Kidney capillary endothelial cell (primary cell): ENCODE results near the gene SP3.

Experiments used
- DNase-seq: peaks from one replicate; pipeline ENCODE4 v3.0.0-alpha.2; 2018; ENCODE audit warnings: low spot score

Gene SP3

GRCh38 chr2:173965372-173966025 lies at the start of gene SP3:
TSS of gene SP3 (minus strand) at chr2:173965373. CDS start at chr2:173965171, 202 bp downstream.
- peak; percentile 96 for DNase-seq

GRCh38 chr2:174014699-174015070 lies 49.5 kb upstream of the SP3 start:
- no peak for DNase-seq

- DNase-seq = no peak
Measured at GRCh38 chr2:174014011-174014698, 49.0 kb upstream of the SP3 start.

DNA sequence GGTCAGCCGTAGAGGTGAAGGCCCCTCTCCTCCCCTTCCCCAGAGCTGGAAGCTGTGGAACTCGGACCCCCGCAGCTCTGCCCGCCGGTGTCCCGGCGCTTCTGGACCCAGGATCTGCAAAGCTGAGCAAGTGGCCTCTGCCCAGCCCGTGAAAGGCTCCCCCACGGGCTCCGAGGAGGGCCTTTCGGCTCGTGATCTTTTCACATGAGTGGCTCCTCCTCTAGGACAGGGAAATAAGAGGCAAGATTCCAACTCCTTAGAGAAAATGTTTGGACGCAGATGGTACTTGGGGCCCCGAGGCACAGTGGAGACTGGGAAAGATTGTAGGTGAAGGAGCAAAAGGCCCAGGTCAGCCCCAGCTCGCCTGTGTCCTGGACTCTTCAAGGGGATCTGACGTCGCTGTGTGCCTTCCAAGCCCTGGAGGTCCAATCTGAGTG lies 48.2 kb upstream of the SP3 start:
- DNase-seq = no peak

- DNase-seq = no peak
Measured at GRCh38 chr2:174012347-174013314, 47.5 kb upstream of the SP3 start.

DNA sequence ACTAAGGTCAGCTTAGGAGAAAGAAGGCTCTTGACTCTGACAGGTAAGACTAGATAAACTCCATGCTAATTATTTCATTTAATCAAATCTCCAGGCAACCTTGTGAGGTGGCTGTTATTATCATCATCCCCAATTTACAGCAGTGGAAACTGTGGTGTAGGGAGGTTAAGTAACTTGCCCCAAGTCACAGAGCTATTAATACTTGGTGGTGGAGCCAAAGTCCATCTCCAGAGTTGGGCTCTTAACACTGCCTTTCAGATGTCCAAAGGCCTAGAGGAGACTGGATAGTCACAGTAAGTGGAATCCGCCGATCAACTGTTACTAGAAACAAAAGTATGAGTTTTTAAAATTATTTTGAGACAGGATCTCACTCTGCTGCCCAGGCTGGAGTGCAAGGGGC lies 46.6 kb upstream of the SP3 start:
- no peak for DNase-seq

DNA sequence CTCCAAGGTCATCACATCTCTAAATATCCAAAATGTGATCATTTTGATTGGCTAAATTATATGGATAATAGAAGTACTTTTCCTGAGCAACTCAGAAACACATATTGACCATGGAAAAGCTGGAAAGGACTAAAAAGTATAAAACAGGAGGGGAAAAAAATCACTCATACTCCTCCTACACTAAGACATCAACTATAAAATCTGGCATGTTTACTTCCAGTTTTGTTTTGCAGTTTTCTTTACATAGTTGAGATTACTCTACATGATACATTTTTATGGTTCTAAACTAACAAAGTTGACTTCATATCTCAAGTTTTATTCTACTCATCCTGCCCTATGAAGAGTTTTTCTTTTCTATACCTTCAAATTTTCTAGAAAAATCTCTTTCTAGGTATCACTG lies 46.0 kb upstream of the SP3 start:
- DNase-seq = no peak

GRCh38 chr2:174009488-174010223 lies 44.5 kb upstream of the SP3 start:
- no peak for DNase-seq

DNA sequence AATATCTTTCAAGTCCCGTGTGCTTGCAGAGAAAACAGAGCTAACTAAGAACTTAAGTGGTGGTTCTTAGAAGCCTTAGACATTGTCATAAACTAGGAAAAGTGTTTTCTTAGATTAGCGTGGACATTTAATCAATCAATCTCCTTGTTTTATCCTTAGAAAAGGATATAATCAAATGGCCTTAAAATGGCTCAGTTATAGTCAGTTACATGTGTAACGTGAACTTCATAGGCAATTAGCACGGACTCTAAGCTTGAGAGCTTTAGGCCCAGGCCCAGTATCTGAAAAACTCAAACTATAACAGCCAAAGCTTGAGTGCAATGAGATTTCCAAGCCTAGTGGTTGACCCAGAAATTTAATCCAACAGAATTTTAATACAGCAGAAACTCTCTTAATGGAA lies 43.5 kb upstream of the SP3 start:
- no peak for DNase-seq

GRCh38 chr2:174007010-174007409 lies 41.8 kb upstream of the SP3 start:
- no peak for DNase-seq

- DNase-seq = no peak
Measured at GRCh38 chr2:174005801-174006419, 40.7 kb upstream of the SP3 start.

- no peak for DNase-seq
Measured at GRCh38 chr2:174004905-174005605, 39.9 kb upstream of the SP3 start.

DNA sequence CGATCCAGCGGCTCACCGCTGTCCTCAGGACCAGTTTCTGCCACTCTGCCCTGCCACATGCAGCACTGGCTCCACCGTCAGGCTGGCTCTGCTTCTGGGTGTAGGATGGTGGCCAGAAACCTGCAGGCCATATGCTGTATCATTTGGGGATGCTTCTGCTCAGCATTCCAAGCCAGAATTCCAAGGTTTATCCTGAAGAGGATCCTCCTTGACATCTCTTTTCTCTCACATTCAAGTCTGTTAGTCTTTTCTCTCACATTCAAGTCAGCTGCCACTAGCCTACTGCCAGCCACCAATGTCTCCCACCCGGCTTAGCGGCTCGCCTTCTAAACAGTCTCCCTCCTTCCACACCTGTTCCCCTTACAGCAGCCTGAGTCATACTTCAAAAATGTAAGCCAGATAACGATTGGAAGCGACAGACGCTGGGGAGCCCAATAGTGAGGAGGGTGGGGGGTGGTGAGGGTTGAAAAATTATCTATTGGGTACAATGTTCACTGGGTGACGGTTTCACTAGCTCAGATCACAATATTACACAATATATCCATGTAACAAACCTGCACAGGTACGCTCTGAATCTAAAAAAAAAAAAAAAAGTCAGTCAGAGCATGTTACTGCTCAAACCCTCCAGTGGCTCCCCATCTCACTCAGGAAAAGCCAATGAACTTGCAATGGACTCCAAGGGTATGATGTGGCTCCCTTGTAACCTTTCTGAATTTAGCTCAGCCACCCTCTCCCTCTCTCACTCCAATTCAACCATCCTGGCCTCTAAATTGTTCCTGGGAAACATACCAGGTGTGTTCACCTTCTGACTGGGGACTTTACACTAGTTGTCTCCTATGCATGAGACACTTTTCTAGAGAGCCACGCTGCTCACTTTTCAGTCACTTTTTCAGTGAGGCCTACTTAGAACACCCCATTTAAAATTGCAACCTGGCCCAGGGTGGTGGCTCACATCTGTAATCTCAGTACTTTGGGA lies 38.8 kb upstream of the SP3 start:
- DNase-seq = no peak

- DNase-seq = no peak
Measured at GRCh38 chr2:174002679-174003078, 37.5 kb upstream of the SP3 start.

GRCh38 chr2:174001107-174001506 lies 35.9 kb upstream of the SP3 start:
- DNase-seq = no peak

- no peak for DNase-seq
Measured at GRCh38 chr2:173999724-174000123, 34.6 kb upstream of the SP3 start.

GRCh38 chr2:173999272-173999671 lies 34.1 kb upstream of the SP3 start:
- DNase-seq = no peak

DNA sequence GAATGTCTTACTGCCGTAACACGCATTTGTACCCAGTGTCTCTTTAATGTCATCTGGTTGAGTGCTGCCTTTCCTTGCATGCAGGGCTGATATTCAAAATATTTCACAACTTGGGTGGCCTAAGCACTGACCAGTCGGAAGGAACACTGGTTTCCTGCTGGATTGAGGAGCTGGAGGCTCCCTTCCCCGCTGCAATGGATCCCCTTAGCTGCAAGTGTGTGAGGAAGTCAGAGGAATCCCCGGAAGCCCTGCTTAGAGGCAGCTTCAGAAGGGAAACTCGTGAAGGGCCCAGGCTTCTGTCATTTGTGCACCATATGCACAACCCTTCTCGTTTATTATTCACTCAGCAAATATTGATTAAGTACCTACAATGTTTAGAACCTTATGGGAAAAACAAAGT lies 33.2 kb upstream of the SP3 start:
- no peak for DNase-seq

DNA sequence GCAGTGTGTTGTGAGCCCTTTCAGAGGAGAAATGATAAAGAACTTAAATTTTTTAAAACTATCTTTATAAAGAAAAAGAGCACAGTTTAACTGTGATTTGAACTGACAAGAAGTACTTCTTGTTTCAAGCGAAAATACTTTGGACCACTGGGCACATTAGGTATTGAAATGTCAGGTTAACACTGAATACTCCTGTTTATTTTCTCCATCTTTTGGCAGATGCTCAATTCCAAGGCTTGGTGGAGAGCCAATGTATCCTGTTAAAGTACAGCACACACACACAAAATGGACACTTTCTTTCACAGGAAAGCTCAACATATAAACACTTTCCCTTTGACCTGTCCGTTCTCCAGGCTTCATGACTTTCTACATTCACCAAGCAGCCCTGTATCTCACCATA lies 32.6 kb upstream of the SP3 start:
- no peak for DNase-seq

DNA sequence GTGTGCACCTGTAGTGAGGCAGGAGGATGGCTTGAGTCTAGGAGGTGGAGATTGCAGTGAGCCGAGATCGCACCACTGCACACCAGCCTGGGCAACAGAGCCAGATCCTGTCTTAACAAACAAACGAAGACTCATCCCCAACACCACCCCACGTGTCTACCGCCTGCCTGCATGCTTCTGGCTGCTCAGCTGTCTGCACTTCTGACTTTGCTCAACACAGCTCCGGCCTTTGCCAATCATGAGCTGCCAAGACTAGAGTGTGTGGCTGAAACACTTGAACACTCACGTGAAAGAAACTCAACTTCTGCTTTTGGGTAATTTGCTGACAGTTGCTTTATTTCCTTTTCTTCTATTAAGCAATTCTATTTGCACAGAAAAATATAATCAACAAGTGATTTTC lies 32.1 kb upstream of the SP3 start:
- no peak for DNase-seq
